ENCODE measurements around the gene SNRPD2. TPM values are rescaled to one million over a fixed set of nuclear protein-coding genes. Genes with fewer than 3 reads are reported as not detected.

Gene SNRPD2
- total RNA-seq, 1 experiment from 2014 or later = 612 TPM

GRCh38 chr19:45660636-45661035 lies 31.1 kb downstream of the SNRPD2 start:
- no peak for DNase-seq (ENCODE audit: low read depth)

GRCh38 chr19:45659096-45659729 lies 32.5 kb downstream of the SNRPD2 start:
- DNase-seq (ENCODE audit: low read depth) = no peak

DNA sequence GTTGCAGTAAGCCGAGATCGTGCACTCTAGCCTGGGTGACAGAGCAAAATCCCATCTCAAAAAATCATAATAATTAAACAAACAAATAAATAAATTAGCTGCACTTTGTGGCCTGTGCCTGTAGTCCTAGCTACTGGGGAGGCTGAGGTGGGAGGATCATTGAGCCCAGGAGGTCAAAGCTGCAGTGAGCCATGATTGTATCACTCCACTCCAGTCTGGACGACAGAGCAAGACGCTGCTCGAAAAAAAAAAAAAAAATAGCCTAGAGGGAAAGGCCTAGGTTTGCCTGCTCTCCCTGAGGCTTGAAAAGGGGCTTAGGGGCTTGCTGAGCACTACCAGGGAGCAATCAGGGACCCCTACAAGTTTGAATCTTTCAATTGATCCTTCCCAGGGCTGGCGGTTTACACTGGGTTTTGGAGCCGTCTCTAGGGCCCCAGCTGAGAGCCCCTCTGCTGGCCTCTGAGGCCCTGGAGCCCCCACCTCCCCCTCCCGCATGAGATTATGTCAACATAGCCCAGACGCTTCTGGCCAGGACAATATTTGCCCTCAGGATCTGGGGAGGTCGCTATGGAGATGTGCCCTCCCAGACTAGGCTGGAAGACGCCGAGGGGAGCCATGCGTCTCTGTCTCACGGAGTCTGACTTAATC lies 34.1 kb downstream of the SNRPD2 start:
- DNase-seq (ENCODE audit: low read depth) = no peak

- DNase-seq (ENCODE audit: low read depth) = no peak
Observed at GRCh38 chr19:45655073-45655472, 36.7 kb downstream of the SNRPD2 start.

GRCh38 chr19:45653634-45654033 lies 38.1 kb downstream of the SNRPD2 start:
- DNase-seq (ENCODE audit: low read depth) = no peak

DNA sequence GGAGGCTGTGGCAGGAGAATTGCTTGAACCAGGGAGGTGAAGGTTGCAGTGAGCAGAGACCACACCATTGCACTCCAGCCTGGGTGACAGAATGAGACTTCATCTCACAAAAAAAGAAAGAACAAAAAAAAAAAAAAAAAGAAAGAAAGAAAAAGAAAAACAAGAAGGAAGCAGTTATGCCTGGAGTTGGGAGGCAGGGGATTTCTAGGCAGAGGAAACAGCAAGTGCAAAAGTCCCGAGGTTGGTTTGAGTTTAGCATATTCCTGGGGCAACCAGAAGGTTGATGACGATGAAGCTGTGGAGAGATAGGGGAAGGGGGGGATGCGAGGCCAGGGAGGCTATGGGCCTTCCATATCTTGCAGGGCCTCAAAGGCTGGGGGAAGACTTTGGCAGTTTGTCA lies 41.0 kb downstream of the SNRPD2 start:
- no peak for DNase-seq (ENCODE audit: low read depth)

- DNase-seq (ENCODE audit: low read depth) = no peak
Observed at GRCh38 chr19:45646345-45646698, 45.4 kb downstream of the SNRPD2 start.

GRCh38 chr19:45645631-45646344 lies 46.0 kb downstream of the SNRPD2 start:
- peak; percentile 77 for DNase-seq (ENCODE audit: low read depth)

DNA sequence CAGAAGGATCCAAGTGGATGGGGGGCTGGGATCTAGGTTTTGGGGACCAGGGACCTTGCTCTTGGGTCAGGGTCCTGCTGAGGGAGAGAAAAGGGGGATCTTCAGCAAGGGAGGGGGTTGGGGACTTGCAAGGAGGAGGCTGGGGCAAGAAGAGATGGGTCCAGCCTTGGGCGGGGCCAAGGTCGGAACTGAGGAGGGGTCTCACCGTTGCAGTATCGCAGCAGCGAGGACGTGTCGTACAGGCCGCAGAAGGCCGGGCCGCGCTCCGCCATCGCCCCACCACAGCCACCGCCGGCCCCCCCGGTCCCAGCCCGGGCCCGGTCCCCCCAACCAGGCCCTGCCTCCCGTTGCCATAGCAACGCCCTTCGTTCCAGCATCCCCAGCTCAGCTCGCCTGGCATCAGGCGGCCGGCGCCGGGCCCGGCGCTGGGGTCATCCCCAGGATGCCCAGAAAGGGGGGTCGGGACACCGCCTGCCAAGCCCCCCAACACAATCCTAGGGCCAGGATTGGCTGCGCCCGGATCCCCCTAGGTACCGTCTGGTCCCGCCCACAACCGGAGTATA lies 46.6 kb downstream of the SNRPD2 start:
- DNase-seq (ENCODE audit: low read depth) = no peak

DNA sequence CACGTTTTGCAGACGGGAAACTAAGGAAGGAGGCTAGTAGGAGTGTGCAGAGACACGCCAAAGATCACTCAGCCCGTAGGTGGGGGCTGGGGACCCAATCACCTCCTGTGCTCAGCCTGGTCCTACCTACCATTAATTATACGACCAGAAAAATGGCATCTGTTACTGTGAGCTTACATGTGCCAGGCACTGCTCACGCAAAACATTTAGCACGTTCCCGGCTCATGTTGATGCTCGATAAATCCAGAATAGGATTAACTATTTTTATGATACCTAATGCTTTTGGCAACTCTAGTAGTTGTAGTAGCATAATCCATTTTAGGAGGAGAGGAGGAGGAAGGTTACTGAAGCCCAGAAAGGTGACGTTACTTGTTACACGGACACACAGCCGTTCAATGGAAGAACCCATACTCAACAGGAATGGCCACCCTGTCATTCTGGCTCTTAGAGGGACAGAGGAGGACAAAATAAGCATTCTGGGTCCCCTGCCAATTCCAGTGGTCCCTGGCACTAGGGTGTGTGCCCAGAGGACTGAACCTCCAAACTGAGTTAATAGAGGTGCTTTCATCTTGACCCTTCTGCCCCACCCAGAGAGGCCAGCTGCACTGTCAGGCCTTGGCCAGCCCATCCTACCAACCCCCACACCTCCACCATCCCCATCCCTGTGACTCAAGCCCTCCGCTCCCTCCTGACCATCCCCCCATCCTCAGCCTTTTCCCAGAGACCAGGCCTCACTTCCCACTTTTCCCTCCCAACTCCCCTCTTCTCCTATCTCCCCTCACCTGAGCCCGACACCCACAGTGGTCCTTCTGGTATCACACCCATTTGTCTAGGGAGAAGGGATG lies 47.6 kb downstream of the SNRPD2 start:
- DNase-seq (ENCODE audit: low read depth) = no peak

GRCh38 chr19:45643024-45643926 lies 48.5 kb downstream of the SNRPD2 start:
- peak; percentile 82 for DNase-seq (ENCODE audit: low read depth)

DNA sequence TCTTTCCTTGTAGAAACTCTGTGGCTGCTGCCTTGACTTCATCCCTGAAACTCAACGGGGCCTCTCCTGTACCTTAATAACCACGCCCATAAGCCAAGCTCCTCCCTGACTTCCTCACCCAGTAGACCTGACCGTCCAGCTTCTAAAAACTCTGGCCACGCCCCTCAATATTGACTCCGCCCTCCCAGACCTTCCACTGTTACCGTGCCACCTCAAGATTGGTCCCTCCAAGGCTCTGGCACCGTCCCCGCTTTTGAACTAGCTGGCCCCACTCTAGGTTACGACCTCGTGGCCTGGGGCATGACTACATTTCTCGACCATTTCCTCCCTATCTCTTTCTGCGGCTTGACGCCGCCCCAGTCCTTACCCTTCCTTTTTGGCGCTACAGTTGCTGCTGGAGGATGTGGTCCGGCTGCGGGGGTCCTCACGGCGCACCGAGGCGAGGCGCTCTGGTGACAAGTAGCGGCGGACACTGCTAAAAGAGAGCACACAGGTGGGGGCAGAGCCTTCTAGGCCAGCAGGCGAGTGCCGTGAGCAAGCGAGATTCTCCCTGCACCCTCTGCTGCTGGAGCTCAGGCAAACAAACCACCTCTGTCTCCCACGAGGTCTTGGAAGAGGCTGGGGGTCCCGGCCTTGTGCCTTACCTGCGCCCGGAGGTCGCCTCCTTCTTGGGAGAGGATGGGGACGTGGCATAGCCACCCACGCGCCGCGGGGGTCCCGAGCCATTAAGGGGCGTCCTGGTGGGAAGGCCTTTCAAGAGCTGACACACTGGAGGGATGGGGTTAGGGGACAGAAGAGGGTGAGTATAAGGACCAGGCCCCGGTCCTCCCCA lies 50.3 kb downstream of the SNRPD2 start:
- DNase-seq (ENCODE audit: low read depth) = peak; percentile 94

DNA sequence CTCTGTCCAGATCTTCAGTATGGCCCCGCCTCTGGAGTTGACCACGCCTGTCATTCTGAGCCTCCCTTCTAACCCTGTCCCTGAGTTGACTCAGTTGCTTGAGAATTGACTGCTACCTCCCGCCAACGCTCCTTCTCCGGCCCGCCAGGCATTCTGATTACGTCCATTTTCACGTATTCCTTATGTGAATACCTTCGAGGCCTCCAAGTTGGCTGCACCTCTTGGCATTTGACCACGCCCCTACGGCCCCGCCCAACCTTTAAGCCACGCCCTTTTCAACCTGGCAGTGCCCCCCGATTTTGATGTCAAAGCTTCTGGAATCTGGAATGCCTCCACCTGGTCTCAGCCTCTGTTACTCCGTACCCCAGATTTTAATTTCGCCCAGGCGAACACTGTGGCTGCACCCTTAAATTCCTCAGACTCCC lies 50.9 kb downstream of the SNRPD2 start:
- no peak for DNase-seq (ENCODE audit: low read depth)

DNA sequence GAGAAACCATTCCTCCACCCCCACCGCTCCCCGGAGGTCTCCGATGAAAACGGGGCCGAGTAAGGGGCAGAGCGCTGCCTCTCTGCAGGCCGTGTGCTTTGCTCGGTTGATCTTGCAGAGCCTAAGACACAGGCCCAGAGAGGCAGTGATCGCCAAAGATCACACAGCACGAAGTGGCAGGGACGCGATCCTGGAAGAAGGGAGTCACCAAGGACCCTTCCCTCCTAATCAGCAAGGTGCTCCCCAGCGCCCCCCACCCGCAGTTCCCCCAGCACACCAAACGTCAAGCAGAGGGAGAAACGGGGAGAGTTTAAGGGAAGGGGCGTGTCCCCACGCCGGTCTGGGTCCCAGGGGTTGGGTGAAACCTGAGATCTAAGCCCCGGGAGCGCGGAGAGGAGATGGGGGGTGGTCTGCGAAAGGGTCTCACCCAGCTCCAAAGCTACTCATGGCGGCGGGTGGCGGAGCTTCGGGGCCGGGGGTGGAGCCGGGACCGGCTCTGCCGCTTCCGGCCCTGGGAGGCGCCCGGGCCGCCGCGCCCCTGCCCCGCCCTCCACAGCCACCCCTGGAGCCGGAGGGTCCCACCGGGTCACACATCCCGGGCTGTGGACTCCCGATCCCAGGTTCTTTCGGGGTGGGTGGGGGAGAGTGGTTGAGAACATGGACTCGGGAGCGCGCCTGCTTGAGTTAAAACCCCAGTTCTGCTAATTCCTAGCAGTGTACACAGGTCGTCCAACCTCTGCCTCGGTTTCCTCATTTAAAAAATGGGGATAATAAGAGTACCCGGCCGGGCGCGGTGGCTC lies 52.6 kb downstream of the SNRPD2 start, which contains the start of gene EML2:
Gene EML2 (minus strand): TSS at position 468 of the 800 bp plus-strand sequence. CDS start 21 bp downstream, at position 447.
- DNase-seq (ENCODE audit: low read depth) = no peak

- peak; percentile 28 for DNase-seq (ENCODE audit: low read depth)
Observed at GRCh38 chr19:45637890-45638667, 53.7 kb downstream of the SNRPD2 start.

All from HT1080 (cell line).